MCF 10A (cell line): ENCODE data around the gene JAKMIP2. TPM values are rescaled to one million over a fixed set of nuclear protein-coding genes. Genes with fewer than 3 reads are reported as not detected.

Source experiments
- BruUV-seq: library from RNA; stranded (reverse); fragments of 400-500 nt; replicated peaks from 2 replicates; lab custom pipeline; 2021; lab: Mats Ljungman, UMichigan
- CTCF ChIA-PET: fragments of 300-600 bp; sonication (Branson Sonifier 250); formaldehyde crosslinking; extraction: SDS; loops from one replicate; lab custom pipeline; 2021; ENCODE audit warnings: antibody characterized with exemption, inconsistent platforms; lab: Yijun Ruan, JAX
- POLR2A ChIA-PET: fragments of 300-600, 350-650 bp; sonication (Branson Sonifier 250); formaldehyde crosslinking; extraction: SDS; loops from one replicate; lab custom pipeline; 2020; ENCODE audit warnings: antibody characterized with exemption, inconsistent platforms; lab: Yijun Ruan, JAX
- DNase-seq: peaks from one replicate; pipeline ENCODE4 v3.0.0-alpha.2; 2018; ENCODE audit not compliant: unreplicated experiment
- H3K27ac Mint-ChIP-seq: one replicate; pipeline ENCODE4 v1.8.0; 2022; ENCODE audit warnings: mild to moderate bottlenecking, low read depth, mixed read lengths; ENCODE audit not compliant: unreplicated experiment
- H3K27me3 Mint-ChIP-seq: one replicate; pipeline ENCODE4 v1.8.0; 2022; ENCODE audit warnings: mixed read lengths; ENCODE audit not compliant: insufficient read depth, unreplicated experiment
- H3K36me3 Mint-ChIP-seq: one replicate; pipeline ENCODE4 v1.8.0; 2022; ENCODE audit warnings: mild to moderate bottlenecking, moderate library complexity, mixed read lengths; ENCODE audit not compliant: insufficient read depth, unreplicated experiment
- H3K4me1 Mint-ChIP-seq: one replicate; pipeline ENCODE4 v1.8.0; 2022; ENCODE audit warnings: mixed read lengths; ENCODE audit not compliant: insufficient read depth, unreplicated experiment
- H3K4me3 Mint-ChIP-seq: one replicate; pipeline ENCODE4 v1.8.0; 2022; ENCODE audit warnings: mild to moderate bottlenecking, moderate library complexity, mixed read lengths; ENCODE audit not compliant: unreplicated experiment
- H3K9me3 Mint-ChIP-seq: one replicate; pipeline ENCODE4 v1.8.0; 2022; ENCODE audit warnings: mixed read lengths; ENCODE audit not compliant: unreplicated experiment
- CTCF ChIP-seq: fragments of 200-600 bp; IDR thresholded peaks from one replicate; pipeline ENCODE4 v1.8.0; 2022; ENCODE audit warnings: antibody characterized with exemption, mild to moderate bottlenecking; ENCODE audit not compliant: unreplicated experiment
- intact Hi-C: fragments of 100-400 bp; cut with micrococcal nuclease; formaldehyde crosslinking; loops from 2 replicates; pipeline ENCODE4 v1.14.1; 2022
- total RNA-seq: library from RNA; stranded (reverse); gene quantifications from 2 replicates; pipeline ENCODE4 v1.2.3, GENCODE V29; 2022

The JAKMIP2 gene
- total RNA-seq, 1 experiment from 2014 or later, result not detected

GRCh38 chr5:147780924-147781573, 1.5 kb downstream of the JAKMIP2 start:
- Mint-ChIP-seq H3K27ac (no peak overlapping the region), H3K9me3 (no peaks in the 10 kb centered on the region), H3K4me3 (no peak overlapping the region), H3K27me3 (peaks cover 54% of the 10 kb centered on the region), H3K4me1 (no peaks in the 10 kb centered on the region), H3K36me3 (no peaks in the 10 kb centered on the region)
- POLR2A ChIA-PET, result interaction anchor here (0.6 kb wide), 1 partner anchor 72 kb away, joined by 3 read pairs; no protein-coding TSS in a partner anchor
- intact Hi-C loops, result no loop called here
- CTCF ChIA-PET, result no interaction called here
- DNase-seq, result no peak
- no TSS peak for BruUV-seq
- no peak for TF ChIP-seq CTCF

GRCh38 chr5:147779694-147780093, 2.8 kb downstream of the JAKMIP2 start:
- DNase-seq, result no peak
- Mint-ChIP-seq H3K27ac (no peak overlapping the region), H3K4me3 (no peak overlapping the region), H3K9me3 (no peaks in the 10 kb centered on the region), H3K27me3 (peaks cover 63% of the 10 kb centered on the region), H3K36me3 (no peaks in the 10 kb centered on the region), H3K4me1 (no peaks in the 10 kb centered on the region)
- CTCF ChIA-PET, result interaction anchor here (0.6 to 1.1 kb wide), 4 partner anchors 10 to 678 kb away, joined by 3 to 4 read pairs (median 4); no protein-coding TSS in a partner anchor
- intact Hi-C loops, result no loop called here
- no peak for TF ChIP-seq CTCF
- BruUV-seq, result no TSS peak
- POLR2A ChIA-PET, result no interaction called here

- Mint-ChIP-seq H3K4me3 (no peak overlapping the region), H3K27ac (no peak overlapping the region), H3K36me3 (no peaks in the 10 kb centered on the region), H3K27me3 (peaks cover 66% of the 10 kb centered on the region), H3K9me3 (no peaks in the 10 kb centered on the region), H3K4me1 (no peaks in the 10 kb centered on the region)
- ChIA-PET POLR2A (no interaction called here), CTCF (no interaction called here)
- TF ChIP-seq CTCF, result no peak
- intact Hi-C loops, result no loop called here
- DNase-seq, result no peak
- BruUV-seq, result no TSS peak
Measured at GRCh38 chr5:147776989-147777388, 5.5 kb downstream of the JAKMIP2 start.

- H3K4me1 Mint-ChIP-seq, result no peaks in the 10 kb centered on the region
- TF ChIP-seq CTCF, result no peak
- DNase-seq, result no peak
- no peaks in the 10 kb centered on the region for H3K9me3 Mint-ChIP-seq
- no peak overlapping the region for H3K4me3 Mint-ChIP-seq
- CTCF ChIA-PET, result interaction anchor here (0.8 to 1.6 kb wide), 2 partner anchors 50 to 1266 kb away, joined by 3 to 4 read pairs; no protein-coding TSS in a partner anchor
- H3K27ac Mint-ChIP-seq, result no peak overlapping the region
- BruUV-seq, result no TSS peak
- POLR2A ChIA-PET, result no interaction called here
- peaks cover 67% of the 10 kb centered on the region for H3K27me3 Mint-ChIP-seq
- no peaks in the 10 kb centered on the region for H3K36me3 Mint-ChIP-seq
- intact Hi-C loops, result no loop called here
Measured at GRCh38 chr5:147773587-147773986, 8.9 kb downstream of the JAKMIP2 start.
